OCI-LY7 (cell line): ENCODE results near the gene YY1. TPM values are rescaled to one million over a fixed set of nuclear protein-coding genes. Genes with fewer than 3 reads are reported as not detected.

ENCODE experiments used
- BruUV-seq: library from RNA; stranded (reverse); fragments of 400-500 nt; replicated peaks from 2 replicates; lab custom pipeline; 2021; lab: Mats Ljungman, UMichigan
- CTCF ChIA-PET: fragments of 300-600 bp; sonication (Branson Sonifier 250); formaldehyde crosslinking; loops from one replicate; lab custom pipeline; 2022; ENCODE audit warnings: antibody characterized with exemption; ENCODE audit not compliant: unreplicated experiment; lab: Charles Lee
- POLR2A ChIA-PET: fragments of 300-600 bp; sonication (Branson Sonifier 250); formaldehyde crosslinking; loops from one replicate; lab custom pipeline; 2022; ENCODE audit warnings: antibody characterized with exemption; lab: Charles Lee
- DNase-seq: peaks from one replicate; pipeline ENCODE4 v3.0.0-alpha.2; 2015; ENCODE audit warnings: low spot score
- H2AFZ ChIP-seq: fragments of 200-600 bp; sonication (generic), shearing (Covaris generic); 2 replicates; pipeline ENCODE4 v1.6.1; 2014; ENCODE audit warnings: mild to moderate bottlenecking, antibody characterized with exemption, low read length, moderate library complexity
- H3K27ac ChIP-seq: fragments of 200-600 bp; sonication (generic); 2 replicates; pipeline ENCODE4 v1.5.1; 2014; ENCODE audit warnings: mixed run types, low read depth, mild to moderate bottlenecking, moderate library complexity, low read length, inconsistent platforms; ENCODE audit not compliant: poor library complexity, severe bottlenecking
- H3K36me3 ChIP-seq: fragments of 200-600 bp; sonication (generic); 2 replicates; pipeline ENCODE4 v1.6.1; 2014; ENCODE audit warnings: mild to moderate bottlenecking, antibody characterized with exemption, low read length, moderate library complexity, mixed read lengths; ENCODE audit not compliant: insufficient read depth
- H3K4me1 ChIP-seq: fragments of 200-600 bp; sonication (generic); 2 replicates; pipeline ENCODE4 v1.5.1; 2014; ENCODE audit warnings: mild to moderate bottlenecking, low read length; ENCODE audit not compliant: insufficient read depth, poor library complexity, severe bottlenecking
- H3K4me2 ChIP-seq: fragments of 200-600 bp; sonication (generic); 2 replicates; pipeline ENCODE4 v1.6.1; 2014; ENCODE audit warnings: mild to moderate bottlenecking, low read length
- H3K4me3 ChIP-seq: fragments of 200-600 bp; sonication (generic); 2 replicates; pipeline ENCODE4 v1.5.1; 2014; ENCODE audit warnings: mild to moderate bottlenecking, low read depth, low read length; ENCODE audit not compliant: poor library complexity, severe bottlenecking
- H3K79me2 ChIP-seq: fragments of 200-600 bp; sonication (generic); 2 replicates; pipeline ENCODE4 v1.6.1; 2016; ENCODE audit warnings: low read depth, mild to moderate bottlenecking, low read length, moderate library complexity, mixed read lengths; ENCODE audit not compliant: insufficient read depth
- H3K9me2 ChIP-seq: fragments of 200-600 bp; sonication (generic); 2 replicates; pipeline ENCODE4 v1.6.1; 2016; ENCODE audit warnings: mild to moderate bottlenecking, low read length, mixed read lengths; ENCODE audit not compliant: insufficient read depth
- H3K9me3 ChIP-seq: fragments of 200-600 bp; sonication (generic); 2 replicates; pipeline ENCODE4 v1.6.1; 2014; ENCODE audit warnings: mild to moderate bottlenecking, mixed run types, low read length, mixed read lengths
- H4K20me1 ChIP-seq: fragments of 200-600 bp; sonication (generic); 2 replicates; pipeline ENCODE4 v1.6.1; 2014; ENCODE audit warnings: mild to moderate bottlenecking, antibody characterized with exemption, low read length, moderate library complexity, mixed read lengths; ENCODE audit not compliant: insufficient read depth
- CTCF ChIP-seq: fragments of 200-600 bp; sonication (generic); conservative IDR thresholded peaks from 2 replicates; pipeline ENCODE4 v1.5.1; 2014; ENCODE audit warnings: mild to moderate bottlenecking, antibody characterized with exemption, low read length, moderate library complexity, mixed read lengths
- EZH2phosphoT487 ChIP-seq: fragments of 200-600 bp; sonication (generic); IDR thresholded peaks from 2 replicates; pipeline ENCODE4 v1.6.1; 2018; ENCODE audit warnings: low read depth, borderline replicate concordance, mild to moderate bottlenecking, mixed run types, antibody characterized with exemption, low read length, moderate library complexity, mixed read lengths
- intact Hi-C: fragments of 100-400 bp; cut with micrococcal nuclease; formaldehyde crosslinking; loops from one replicate; pipeline ENCODE4 v1.10.0; 2022; ENCODE audit not compliant: unreplicated experiment
- total RNA-seq, 2 experiments: library from RNA; depleted of rRNA in 1 of 2; stranded (reverse); fragments of >200 nt in 1 of 2; shearing (Covaris generic) in 1 of 2; gene quantifications; 2 replicates each; pipeline ENCODE4 v1.2.3, GENCODE V29; 2014 to 2022

Gene YY1
- total RNA-seq, 2 experiments from 2014 or later, result 59.9 to 140 TPM

GRCh38 chr14:100317389-100317788, 78.4 kb downstream of the YY1 start:
- peak overlapping the region; percentile 47; the same call in 1 of the 2 replicates for H3K4me2 ChIP-seq
- no peaks in the 10 kb centered on the region for H3K79me2 ChIP-seq
- BruUV-seq, result no TSS peak
- peaks cover 12% of the 10 kb centered on the region for H3K4me1 ChIP-seq
- no peaks in the 10 kb centered on the region for H3K9me3 ChIP-seq
- TF ChIP-seq CTCF (no peak), EZH2phosphoT487 (no peak)
- peak overlapping the region; percentile 81; the same call in 1 of the 2 replicates for H2AFZ ChIP-seq
- no peak overlapping the region for H3K4me3 ChIP-seq
- H3K9me2 ChIP-seq, result no peaks in the 10 kb centered on the region
- no peak overlapping the region for H3K27ac ChIP-seq
- intact Hi-C loops, result no loop called here
- ChIA-PET POLR2A (no interaction called here), CTCF (no interaction called here)
- no peaks in the 10 kb centered on the region for H3K36me3 ChIP-seq
- no peak for DNase-seq
- H4K20me1 ChIP-seq, result no peaks in the 10 kb centered on the region

- ChIA-PET POLR2A (interaction anchor here (0.6 kb wide), 1 partner anchor 86 kb away, joined by 3 read pairs; no protein-coding TSS in a partner anchor), CTCF (no interaction called here)
- Histone ChIP-seq H2AFZ (peak overlapping the region; percentile 81), H3K27ac (no peak overlapping the region), H3K79me2 (no peaks in the 10 kb centered on the region), H3K4me3 (peak overlapping the region; percentile 22), H3K9me2 (no peaks in the 10 kb centered on the region), H3K4me2 (peak overlapping the region; percentile 47), H3K36me3 (no peaks in the 10 kb centered on the region), H4K20me1 (no peaks in the 10 kb centered on the region), H3K9me3 (no peaks in the 10 kb centered on the region), H3K4me1 (peaks cover 8% of the 10 kb centered on the region)
- DNase-seq, result peak; percentile 73
- TF ChIP-seq EZH2phosphoT487, result no peak
- TF ChIP-seq CTCF, result peak; percentile 89
- intact Hi-C loops, result no loop called here
- no TSS peak for BruUV-seq
Measured at GRCh38 chr14:100317912-100318808, 79.2 kb downstream of the YY1 start.
